Measurements from ENCODE around the gene PPP1R3F. TPM values are rescaled to one million over a fixed set of nuclear protein-coding genes. Genes with fewer than 3 reads are reported as not detected.

The PPP1R3F gene
- total RNA-seq = 15.7 TPM

DNA sequence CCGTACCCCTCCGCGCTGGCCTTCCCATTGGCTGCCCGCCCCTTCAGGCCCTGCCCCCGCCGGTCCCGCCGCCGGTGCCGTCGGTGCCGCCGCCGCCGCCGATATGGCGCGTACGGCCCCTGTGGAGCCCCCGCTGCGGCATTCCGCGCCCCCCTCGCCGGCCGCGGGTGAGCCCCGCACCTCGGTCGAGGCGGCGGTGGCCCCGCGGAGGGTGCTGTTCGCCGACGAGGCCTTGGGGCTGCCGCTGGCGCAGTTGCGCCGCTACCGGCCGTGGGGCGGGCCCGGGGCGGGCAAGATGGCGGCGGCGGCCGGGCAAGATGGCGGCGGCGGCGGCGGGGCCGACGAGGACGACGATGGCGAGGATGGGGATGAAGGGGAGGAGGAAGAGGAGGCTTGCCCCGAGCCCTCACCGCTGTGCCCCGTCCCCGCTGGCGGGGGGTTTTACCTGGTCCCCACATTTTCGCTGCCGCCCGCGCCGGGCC lies at the start of gene PPP1R3F:
Gene PPP1R3F (plus strand): TSS at position 27 of the 482 bp plus-strand sequence. CDS start 77 bp downstream, at position 104.

DNA sequence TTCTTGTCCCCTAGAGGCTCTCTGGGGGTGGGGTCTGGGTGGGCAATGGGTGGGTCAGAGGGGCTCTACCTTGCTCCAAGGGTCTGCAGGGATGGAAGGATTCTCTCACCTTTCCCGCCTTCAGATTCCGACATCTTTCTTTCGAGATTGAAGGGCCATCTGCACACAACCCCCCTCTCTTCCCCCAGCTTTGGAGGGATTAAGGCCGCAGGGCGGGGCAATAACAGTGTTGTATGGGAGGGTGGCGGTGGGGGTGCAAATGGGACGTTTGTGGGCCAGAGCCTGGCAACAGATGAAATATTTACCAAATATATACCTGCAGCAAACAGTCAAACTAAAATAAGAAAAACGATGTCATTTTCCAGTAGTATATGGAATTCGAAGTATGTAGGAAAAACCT lies 36.4 kb upstream of the PPP1R3F start, which contains the start of gene CACNA1F:
Gene CACNA1F (minus strand): TSS at position 165 of the 400 bp plus-strand sequence. CDS start 31 bp downstream, at position 134.

GRCh38 chrX:49264460-49264859 lies 5.1 kb upstream of the PPP1R3F start, which contains the start of gene FOXP3:
TSS of gene FOXP3 (minus strand) at chrX:49264710. CDS start at chrX:49258505, 6,205 bp downstream.

GRCh38 chrX:49303346-49303745 lies 33.8 kb downstream of the PPP1R3F start, which contains the start of gene GAGE10:
TSS of gene GAGE10 (plus strand) at chrX:49303646. CDS start at chrX:49304860, 1,214 bp downstream.

DNA sequence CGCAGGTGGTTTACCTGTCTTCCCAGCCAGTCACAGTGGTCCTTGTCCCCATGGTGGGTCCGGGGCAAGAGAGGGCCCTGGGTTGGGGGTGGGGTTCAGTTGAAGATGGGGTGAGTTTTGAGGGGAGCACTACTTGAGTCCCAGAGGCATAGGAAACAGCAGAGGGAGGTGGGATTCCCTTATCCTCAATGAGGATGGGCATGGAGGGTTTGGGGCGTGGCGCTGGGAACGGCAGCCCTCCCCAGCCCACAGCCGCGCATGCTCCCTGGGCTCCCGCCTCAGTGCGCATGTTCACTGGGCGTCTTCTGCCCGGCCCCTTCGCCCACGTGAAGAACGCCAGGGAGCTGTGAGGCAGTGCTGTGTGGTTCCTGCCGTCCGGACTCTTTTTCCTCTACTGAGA lies 52.1 kb downstream of the PPP1R3F start, which contains the start of gene GAGE12J:
Gene GAGE12J (plus strand): TSS at position 301 of the 400 bp plus-strand sequence. CDS start 1,157 bp downstream, outside the sequence.

DNA sequence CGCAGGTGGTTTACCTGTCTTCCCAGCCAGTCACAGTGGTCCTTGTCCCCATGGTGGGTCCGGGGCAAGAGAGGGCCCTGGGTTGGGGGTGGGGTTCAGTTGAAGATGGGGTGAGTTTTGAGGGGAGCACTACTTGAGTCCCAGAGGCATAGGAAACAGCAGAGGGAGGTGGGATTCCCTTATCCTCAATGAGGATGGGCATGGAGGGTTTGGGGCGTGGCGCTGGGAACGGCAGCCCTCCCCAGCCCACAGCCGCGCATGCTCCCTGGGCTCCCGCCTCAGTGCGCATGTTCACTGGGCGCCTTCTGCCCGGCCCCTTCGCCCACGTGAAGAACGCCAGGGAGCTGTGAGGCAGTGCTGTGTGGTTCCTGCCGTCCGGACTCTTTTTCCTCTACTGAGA lies 61.7 kb downstream of the PPP1R3F start, which contains the start of gene GAGE13:
Gene GAGE13 (plus strand): TSS at position 301 of the 400 bp plus-strand sequence. CDS start 1,156 bp downstream, outside the sequence.

Other genes starting within 250 kb of the PPP1R3F start
- gene TFE3, start 226.4 kb upstream of the PPP1R3F start, total RNA-seq = 13.6 TPM
- 3.5 TPM for gene CCDC120, start 210.8 kb upstream of the PPP1R3F start, total RNA-seq
- gene PRAF2, start 195.8 kb upstream of the PPP1R3F start, total RNA-seq = 11.5 TPM
- 23.8 TPM for gene WDR45, start 189.9 kb upstream of the PPP1R3F start, total RNA-seq
- 22.4 TPM for gene GPKOW, start 146.1 kb upstream of the PPP1R3F start, total RNA-seq
- gene MAGIX, start 107.0 kb upstream of the PPP1R3F start, total RNA-seq = 2.8 TPM
- 3.5 TPM for gene PLP2, start 97.9 kb upstream of the PPP1R3F start, total RNA-seq
- gene PRICKLE3, start 83.4 kb upstream of the PPP1R3F start, total RNA-seq = 0.69 TPM
- gene SYP, start 69.6 kb upstream of the PPP1R3F start, total RNA-seq = 273 TPM
- gene CACNA1F, start 36.5 kb upstream of the PPP1R3F start, total RNA-seq = not detected
- gene CCDC22, start 34.3 kb upstream of the PPP1R3F start, total RNA-seq = 6.7 TPM
- not detected for gene FOXP3, start 5.1 kb upstream of the PPP1R3F start, total RNA-seq
- not detected for gene GAGE10, start 33.9 kb downstream of the PPP1R3F start, total RNA-seq
- gene GAGE12J, start 52.2 kb downstream of the PPP1R3F start, total RNA-seq = not detected
- not detected for gene GAGE13, start 61.8 kb downstream of the PPP1R3F start, total RNA-seq

Measured in diencephalon (tissue), 1 donor.